Suppressor macrophage treated with lipopolysaccharide for 1 hour (primary cell): ENCODE results near the gene SFMBT1.

Source experiments
- DNase-seq, 3 donors: peaks; one replicate each; pipeline ENCODE4 v3.0.0-alpha.2; 2020 to 2022

Gene SFMBT1, protein sequence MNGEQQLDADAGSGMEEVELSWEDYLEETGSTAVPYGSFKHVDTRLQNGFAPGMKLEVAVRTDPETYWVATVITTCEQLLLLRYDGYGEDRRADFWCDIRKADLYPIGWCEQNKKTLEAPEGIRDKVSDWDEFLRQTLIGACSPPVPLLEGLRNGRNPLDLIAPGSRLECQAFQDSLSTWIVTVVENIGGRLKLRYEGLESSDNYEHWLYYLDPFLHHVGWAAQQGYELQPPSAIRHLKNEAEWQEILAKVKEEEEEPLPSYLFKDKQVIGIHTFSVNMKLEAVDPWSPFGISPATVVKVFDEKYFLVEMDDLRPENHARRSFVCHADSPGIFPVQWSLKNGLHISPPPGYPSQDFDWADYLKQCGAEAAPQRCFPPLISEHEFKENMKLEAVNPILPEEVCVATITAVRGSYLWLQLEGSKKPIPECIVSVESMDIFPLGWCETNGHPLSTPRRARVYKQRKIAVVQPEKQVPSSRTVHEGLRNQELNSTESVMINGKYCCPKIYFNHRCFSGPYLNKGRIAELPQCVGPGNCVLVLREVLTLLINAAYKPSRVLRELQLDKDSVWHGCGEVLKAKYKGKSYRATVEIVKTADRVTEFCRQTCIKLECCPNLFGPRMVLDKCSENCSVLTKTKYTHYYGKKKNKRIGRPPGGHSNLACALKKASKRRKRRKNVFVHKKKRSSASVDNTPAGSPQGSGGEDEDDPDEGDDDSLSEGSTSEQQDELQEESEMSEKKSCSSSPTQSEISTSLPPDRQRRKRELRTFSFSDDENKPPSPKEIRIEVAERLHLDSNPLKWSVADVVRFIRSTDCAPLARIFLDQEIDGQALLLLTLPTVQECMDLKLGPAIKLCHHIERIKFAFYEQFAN

DNA sequence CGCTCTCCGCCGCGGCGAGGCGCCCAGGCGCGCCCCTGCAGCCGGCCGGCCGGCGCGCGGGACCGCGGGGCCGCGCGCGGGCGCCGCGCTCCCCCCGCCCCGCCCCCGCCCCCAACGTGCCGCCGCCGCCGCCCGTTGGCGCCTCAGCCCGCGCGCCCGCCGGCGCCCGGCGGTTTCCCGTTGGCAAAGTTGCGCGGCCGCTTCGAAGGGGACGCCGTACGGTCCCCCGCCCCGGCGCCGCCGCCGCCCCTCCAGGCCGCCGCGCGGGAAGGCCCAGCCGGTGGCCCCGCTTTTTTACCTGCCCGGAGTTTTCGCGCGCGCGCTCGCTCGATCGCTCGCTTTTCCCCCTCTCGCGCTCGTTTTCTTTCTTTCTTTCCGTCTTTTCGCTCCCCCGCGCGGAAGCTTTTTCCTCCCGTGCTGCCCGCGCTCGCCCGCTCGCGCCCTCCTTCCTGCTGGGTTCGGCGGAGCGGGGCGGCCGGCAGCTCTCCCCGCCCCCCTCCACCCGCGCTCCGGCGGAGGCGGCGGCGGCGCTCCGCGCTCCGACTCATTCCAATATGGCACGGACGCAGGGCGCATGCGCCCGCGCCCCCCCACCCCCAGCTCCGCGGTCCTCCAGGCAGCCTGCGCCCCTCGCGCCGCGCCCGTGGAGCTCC is at the start of gene SFMBT1:
TSS of gene SFMBT1 (minus strand) at position 556 of the 653 bp plus-strand sequence. CDS start 76,945 bp downstream, outside the sequence.
- DNase-seq = peak; percentile 79 to 95 (median 89)

DNA sequence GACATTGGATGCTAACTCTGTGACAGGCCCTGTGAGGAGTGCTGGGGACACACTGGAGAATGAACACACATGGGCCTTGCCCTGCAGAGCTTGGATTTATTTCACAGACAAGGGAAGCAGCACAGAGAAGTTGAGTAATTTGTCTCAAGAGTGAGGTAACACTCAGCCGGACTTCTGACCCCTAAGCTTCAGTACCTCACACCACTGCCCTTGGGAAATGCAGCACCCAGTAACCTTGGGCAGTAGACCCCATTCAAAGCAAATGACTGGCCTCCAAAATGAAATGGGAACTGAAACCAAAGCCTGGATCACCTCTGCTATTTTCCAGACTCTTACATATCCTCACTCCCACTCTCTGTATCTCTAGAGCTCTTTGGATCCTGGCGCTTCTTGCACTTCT is 47.1 kb upstream of the SFMBT1 start:
- DNase-seq = peak; percentile 51 to 64 (median 55)

DNA sequence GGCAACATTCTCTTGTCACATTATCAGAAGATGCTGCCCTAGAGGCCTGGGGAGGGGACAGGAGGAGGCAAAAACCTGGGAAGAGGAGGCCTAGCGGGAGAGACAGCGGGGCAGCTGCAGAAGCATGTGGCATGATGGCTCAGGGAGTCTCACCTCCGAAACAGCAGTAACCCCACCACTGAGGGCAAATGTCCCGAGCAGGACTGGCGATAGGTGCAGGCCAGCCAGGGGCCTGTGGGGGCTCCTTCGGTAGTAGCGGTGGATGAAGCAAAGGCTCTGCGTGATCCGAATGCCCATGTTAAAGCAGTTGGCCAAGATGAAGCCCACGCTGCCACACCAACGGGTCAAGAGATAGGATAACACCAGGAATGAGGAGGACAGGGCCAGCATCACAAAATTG is 46.3 kb upstream of the SFMBT1 start:
- DNase-seq = no peak

DNA sequence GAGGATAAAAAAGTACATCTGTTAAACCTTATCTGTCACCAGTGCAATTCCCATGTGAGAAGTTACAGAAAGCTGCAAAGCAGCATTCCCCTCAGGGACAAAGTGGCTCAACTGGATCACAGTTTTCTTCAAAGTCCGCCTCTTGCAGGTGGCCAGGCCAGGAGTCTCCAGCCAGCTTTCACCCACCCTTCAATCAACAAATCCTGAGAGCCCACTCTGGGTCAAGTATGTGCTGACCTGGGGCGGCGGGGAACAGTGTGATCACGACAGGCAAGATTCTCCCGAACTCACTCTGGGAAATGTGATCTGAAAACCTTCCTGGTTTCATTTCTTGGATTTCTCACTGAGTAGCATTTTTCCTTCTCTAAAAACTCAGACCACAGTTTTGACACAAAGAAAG is 45.1 kb upstream of the SFMBT1 start:
- peak in 2 of 3 donors; percentile 7 to 22 for DNase-seq

DNA sequence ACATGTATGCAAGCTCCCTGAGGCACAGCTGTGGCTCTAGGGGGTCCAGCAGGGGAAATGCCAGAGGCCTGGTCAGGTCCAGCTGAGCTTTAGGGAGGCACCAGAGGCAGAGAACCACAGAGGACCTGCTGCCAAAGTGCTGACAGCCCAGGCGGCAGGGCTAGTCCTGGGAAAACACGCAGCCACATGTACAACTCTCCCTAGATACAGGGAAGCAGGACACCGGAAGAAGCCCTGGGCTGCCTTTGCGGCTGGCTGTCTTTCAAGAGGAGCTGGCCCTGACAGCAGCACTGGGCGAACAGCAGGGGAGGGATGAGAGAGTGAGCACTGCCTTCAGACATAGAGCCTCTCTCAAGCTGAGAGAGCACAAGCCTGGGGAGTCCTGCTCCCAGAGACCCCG is 43.6 kb upstream of the SFMBT1 start:
- no peak for DNase-seq

DNA sequence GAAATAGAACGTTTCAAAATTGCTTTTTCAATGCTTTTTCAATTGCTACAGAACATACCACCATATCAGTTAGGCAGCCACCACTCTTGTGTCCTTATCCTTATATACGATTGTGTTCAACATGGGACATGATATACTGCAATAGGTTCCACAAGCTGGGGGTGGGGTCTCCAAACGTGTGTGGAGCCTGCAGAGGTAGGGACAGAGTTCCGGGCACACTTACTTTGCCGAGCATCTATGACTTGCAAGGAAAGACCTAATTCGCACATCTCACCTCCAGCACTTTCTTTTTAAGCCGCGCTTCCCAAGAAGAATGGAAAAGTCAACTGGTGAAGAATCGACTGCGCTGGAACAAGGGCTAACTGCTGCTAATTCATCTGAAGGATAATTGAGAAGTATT is 39.6 kb upstream of the SFMBT1 start:
- no peak for DNase-seq

DNA sequence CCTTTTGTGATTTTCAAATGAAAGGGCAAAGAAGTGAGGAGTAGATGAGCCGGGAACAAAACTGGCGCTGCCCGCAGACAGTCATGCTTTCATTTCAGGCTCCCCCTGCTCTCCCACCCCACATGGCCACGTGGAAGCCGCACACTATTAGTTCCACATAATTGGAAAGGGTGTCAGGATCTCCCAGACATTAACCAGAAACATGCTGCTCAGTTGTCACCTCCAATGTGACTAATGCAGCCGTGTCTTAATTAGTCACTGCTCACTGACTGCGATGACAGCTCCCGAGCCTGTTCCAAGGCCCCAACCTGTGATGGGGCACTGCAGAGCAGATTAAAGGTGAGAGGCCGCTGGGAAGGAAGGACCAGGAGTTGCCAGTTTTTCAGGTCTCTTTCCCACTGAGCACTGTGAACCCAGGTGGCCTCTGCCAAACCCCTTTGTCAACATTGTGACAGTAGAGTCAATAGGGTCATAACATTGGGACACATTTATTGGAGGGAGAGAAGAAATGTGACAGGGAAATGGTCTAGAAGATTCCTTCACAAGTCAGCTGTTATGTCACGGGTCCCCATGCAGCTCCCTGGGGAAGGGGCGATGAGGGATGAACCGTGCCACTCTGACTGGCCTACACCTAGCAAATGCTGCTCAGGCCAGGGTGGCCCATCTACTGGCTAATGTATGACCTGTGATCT is 38.6 kb upstream of the SFMBT1 start:
- DNase-seq = no peak

DNA sequence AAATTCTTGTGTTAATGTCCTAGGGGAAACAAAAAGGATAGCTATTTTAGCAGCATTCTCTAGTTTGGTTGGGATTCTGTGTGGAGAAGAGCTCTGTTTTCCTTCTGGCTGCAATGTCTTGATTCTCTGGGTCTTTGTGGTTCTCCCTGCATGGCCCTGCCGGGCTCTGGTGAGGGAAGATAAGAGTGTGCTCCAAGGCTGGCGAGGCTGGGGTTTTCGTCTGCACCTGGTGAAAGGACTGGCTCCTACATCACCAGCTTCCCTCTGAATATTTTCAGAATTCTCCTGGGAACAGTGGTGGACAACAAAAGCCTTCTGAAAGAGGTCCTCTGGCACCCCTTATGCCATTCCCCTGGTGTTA is 38.1 kb upstream of the SFMBT1 start:
- DNase-seq = no peak

DNA sequence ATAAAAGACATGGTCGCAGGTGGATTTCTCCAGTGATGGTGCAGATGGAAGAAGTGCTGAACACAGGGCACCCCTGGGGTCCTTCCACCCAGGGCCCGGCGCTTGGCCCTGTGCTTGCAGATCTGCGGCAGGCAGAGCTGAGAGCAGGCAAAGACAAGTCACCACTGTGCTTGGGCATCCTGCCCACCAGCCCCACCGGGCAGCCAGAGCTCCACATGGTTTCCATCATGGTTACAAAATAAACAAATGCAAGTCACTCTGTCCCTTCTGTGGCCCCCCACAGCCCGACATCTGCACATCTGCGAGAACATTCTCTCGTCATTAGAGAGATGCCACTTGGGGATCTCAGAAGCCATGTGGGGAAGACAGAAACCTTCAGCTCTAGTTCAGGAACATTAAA is 37.6 kb upstream of the SFMBT1 start:
- no peak for DNase-seq

DNA sequence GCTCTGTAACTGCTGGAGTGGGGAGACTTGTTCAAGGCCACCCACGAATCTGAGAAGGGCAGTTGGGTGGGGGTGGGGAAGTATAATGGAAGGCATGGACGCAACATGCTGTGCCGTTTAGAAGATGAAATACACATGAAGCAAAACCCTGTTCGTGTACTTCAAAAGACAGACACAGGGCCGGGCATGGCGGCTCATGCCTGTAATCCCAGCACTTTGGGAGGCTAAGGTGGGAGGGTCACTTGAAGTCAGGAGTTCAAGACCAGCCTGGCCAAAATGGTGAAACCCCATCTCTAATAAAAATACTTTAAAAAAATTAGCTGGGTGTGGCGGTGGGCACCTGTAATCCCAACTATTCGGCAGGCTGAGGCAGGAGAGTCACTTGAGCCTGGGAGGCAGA is 36.9 kb upstream of the SFMBT1 start:
- DNase-seq = no peak

DNA sequence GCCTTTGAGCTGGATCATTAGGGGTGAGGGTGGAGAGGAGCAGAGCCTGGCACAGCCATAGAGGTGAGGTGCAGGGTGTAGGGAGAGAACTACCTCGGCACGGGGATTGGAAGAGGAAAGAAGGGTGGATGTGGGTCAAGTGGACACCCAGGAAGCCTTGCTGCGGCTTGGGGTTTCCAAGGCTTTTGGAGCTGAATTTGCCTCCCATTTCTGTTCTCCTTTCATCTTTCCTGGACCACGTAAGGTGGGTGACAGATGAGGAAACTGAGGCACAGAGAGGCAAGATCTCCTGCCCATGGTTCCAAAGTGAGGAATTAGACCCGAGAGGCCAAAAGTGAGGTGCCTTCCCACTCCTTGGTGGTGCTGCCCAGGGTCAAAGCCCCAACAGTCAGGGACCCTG is 35.4 kb upstream of the SFMBT1 start:
- no peak for DNase-seq

DNA sequence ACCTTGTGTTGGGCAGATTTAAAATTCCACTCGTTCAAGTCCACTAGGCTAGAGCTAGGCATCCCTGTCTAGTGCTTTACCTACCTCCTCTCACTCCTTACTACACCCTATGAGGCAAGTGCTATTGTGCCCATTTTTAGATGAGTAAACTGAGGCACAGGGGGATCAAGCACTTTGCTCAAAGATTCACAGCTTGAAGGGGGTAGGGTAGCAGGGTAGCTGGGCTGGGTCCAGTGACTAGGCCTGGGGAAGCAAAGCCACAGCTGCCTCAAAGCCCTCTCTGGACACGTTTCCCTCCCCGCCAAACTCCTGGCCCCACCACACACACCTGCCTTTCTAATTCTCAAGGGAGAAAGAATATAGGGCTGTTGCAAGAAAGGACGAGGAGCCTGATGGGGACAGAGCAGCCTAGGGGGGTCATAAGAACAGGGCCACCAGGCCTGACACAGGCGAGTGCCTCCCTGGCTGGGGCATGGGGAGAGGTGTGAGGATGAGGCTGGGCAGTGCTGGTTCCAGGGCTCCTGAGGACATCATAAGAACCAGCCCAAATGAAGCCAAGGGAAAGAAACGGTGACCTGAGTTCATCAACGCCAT is 34.8 kb upstream of the SFMBT1 start:
- no peak for DNase-seq

DNA sequence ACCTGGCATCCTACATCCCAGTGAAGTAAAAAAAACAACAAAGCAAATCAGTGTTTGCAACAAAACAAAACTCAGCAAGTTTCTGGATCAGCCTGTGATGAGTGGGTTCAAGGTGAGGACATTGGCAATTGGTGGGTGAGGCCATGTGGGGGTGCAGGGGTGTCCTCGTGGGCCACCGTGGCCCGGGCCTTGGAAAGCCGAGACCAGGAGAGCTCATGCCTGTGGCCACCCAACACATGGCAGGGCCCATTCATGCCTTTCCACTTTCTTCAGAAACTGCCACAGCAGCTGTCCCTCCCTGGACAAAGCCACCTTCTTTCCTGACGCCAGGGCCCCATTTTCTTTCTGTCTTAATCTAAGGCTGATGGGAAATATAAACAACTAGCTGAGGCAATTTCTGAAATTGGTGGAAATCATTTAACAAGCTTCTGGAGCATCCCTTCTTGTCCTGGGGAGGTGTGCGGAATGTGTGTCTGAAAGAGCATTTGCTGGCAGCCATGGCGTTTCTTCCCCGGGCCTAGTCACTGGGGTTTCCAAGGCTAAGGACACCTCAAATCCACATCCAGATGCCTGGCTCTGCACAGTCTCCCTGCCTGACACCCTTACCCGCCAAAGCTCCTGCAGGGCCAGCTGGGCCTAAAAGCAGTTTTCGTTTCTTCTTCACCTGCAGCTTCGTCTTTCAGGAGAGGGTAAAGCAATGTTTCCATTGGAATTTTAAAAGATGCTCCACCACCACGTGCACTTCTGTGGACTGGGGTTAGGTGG is 34.1 kb upstream of the SFMBT1 start:
- DNase-seq = no peak

DNA sequence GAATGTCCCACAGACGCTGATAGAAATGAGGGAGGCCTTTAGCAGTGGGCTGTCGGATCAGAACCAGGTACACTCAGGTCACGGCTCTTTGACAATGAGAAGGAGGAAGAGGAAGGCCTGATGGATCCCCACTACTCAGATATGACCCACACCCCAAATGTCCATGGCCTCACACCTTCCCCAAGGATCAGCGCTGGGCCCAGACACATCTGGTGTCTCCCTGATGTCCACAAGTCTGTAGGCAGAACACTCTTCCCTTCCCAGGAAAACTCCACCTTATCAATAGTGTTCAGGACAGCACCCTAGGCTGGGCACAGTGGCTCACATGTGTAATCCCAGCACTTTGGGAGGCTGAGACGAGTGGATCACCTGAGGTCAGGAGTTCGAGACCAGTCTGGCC is 33.3 kb upstream of the SFMBT1 start:
- no peak for DNase-seq

DNA sequence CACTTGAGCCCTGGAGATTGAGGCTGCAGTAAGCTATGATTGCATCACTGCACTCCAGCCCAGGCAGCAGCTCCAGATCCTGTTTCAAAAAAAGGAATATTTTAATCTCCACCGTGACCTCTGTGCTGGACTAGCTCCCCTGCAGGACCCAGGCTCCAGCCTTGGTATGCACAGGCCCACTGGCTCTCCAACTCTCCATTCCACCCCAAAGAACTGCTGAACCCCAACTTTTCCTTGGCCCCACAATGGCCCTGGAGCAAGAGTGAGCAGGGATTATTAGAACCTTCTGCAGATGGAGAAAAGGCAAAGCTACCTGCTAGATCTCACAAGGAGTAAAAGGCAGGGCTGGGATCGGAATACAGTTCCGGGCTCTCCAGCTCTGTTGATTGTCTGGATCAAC is 32.8 kb upstream of the SFMBT1 start:
- DNase-seq = no peak

DNA sequence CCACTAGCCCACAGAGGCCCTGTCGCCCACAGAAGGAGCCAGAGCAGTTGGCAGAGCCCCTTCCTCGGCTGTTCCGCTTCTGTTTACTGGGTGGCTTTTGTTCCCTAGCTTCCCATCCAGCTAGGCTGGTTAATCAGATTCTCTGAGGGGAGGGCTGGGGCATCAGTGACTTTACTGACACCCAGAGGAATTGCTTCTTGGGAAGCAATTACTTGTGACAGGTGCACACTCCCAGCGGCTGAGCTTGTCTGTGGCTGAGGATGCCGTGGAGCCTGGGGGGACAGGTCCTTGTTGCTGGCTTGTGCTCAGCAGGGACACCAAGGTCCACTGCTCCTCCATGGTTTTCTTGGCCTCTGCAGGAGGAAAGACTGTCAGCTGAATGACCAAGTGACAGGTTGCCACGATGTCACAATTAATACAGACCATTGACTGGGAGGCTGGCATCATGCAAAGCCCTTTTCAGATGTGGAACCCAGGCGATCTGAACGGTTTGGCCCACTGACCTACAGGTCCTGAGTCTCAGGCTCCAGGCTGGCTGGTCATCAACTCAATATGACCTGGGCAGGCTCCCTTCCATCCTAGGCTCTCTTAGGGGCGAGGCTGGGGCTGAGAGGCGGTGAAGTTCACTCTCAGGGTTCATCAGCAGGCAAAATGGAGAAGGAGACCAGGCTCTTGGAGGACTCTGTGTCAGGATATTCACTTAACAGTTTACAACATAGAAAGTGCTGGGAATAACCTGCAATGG is 31.8 kb upstream of the SFMBT1 start:
- no peak for DNase-seq

DNA sequence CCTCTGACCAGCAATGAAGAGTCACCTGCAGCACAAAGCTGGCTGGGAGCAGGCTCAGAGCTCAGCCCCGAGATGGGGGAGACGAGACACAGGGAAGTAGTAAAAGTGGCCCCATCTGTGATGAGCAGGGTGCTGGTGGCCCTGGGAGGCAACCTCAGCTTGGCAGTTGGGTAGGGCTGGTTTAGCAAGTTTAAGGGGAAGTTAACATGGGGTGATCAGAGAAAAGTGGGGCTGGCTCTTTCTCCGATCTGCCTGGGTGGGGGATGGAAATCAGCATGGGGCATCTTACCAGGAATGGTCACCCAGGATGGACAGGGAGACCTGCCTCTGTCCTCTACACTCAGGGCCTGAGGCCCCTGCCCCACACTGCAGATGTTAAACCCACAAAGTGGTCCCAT is 29.9 kb upstream of the SFMBT1 start:
- DNase-seq = no peak

DNA sequence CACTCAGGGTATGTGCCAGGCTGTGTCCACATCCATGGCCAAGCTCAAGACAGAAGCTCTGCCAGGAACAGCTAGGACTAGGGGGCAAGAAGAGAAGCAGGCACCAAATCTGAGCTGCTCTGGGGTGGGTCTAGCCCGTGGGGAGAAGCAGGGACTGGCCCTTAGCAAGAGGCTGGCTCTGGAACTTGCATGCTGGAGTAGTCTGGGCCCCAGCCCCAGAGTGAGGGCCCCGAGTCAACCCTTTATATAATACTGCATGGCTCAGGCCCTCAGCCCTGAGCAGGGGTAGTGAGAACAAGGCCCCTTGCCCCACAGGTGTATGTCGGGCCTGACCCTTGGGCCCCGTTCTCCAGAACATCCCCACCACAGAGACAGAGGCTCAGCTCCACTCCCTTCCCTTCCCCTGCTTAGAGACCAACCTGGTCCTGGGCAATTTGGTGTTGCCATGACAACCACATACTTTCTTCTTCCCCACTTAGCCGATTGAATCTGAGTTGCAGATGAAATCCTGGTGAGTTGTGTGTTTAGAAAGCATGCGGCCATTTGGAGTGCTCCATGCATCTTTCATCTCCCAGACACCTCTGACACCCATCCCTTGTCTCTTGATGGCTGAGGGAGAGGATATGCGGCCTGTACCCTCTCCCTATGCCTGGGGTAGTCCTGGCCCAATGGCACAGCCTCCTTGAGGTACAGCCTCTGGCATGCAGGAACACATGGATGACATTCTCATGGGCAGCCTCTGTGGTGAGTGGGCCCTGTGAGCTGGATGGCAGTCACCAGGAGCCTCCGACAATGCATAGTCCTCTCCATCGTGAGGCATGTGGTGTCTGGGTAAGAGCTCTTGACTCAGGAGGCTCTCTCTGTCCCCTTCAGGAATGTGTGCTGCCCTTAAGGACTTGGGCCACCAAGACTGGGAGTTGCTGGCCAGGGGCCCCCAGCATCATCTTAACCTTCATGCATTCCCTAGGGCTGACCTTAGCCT is 29.2 kb upstream of the SFMBT1 start:
- no peak for DNase-seq

DNA sequence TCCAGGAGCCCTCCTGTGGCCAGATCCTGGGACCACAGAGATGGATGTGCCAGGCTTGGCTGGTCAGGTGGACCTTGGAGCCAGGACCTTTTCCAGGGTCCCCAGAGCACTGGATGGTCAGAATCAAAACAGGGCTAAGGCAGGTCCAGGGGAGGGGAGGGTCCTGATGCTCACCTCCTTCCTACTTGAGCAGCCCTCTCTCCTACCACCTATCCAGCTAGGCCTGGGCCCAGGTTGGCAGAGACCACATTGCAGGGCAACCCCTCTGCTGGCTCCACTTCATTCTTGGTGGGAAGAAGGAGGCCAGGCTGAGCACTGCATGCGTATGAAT is 28.5 kb upstream of the SFMBT1 start:
- DNase-seq = no peak
